ENCODE data around the gene SUGCT. TPM values are rescaled to one million over a fixed set of nuclear protein-coding genes. Genes with fewer than 3 reads are reported as not detected.

SUGCT gene
- polyA plus RNA-seq, 1 experiment = 12.5 TPM

- Histone ChIP-seq H3K9me3 (ENCODE audit: control insufficient read depth, insufficient read depth, low read length) (no peaks in the 10 kb centered on the region), H3K27me3 (ENCODE audit: control insufficient read depth, insufficient read depth, low read length) (no peaks in the 10 kb centered on the region), H3K27ac (ENCODE audit: low read depth, low read length) (no peak overlapping the region), H3K4me3 (ENCODE audit: low read depth, low read length) (no peak overlapping the region)
- TF ChIP-seq, protein P1, sequence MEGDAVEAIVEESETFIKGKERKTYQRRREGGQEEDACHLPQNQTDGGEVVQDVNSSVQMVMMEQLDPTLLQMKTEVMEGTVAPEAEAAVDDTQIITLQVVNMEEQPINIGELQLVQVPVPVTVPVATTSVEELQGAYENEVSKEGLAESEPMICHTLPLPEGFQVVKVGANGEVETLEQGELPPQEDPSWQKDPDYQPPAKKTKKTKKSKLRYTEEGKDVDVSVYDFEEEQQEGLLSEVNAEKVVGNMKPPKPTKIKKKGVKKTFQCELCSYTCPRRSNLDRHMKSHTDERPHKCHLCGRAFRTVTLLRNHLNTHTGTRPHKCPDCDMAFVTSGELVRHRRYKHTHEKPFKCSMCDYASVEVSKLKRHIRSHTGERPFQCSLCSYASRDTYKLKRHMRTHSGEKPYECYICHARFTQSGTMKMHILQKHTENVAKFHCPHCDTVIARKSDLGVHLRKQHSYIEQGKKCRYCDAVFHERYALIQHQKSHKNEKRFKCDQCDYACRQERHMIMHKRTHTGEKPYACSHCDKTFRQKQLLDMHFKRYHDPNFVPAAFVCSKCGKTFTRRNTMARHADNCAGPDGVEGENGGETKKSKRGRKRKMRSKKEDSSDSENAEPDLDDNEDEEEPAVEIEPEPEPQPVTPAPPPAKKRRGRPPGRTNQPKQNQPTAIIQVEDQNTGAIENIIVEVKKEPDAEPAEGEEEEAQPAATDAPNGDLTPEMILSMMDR (IDR thresholded peaks at IDR 0.05; ENCODE audit: low read depth, low read length) = no peak
- ChIA-PET POLR2A (no interaction called here), CTCF (no interaction called here)
- no peak for DNase-seq (ENCODE audit: low read depth, low spot score)
These were observed 437.0 kb downstream of the SUGCT start for GRCh38 chr7:40571796-40572195.

DNA sequence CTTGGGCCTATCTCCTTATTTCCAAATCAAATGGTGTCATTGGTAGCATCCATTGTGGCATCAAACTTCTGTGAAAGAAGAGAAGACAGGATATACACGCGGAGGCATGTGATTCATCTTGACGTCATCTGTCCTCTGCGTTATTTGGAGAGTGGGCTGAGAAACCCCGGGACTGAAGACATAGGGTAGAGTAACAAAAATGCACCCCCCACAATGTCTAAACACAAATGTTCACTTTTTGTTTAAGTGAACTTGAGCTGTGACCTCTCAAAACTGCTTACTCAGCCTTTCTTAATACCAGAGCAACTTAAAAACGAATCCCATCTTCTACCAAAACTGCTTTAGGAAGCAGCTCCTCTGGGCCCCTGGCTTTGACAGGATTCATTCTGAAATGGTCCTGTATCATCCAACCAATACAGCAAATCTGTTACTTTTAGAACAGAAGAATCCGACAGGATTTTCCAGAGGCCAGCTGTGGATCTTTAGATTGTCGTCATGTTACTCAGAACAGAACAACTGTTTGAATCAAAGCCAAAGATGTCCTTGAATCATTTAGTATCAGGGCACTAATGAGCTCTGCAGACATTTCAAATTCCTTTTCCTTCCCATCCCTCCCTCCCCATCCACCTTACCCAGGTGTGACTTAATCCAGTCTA lies 438.1 kb downstream of the SUGCT start:
- Histone ChIP-seq H3K9me3 (ENCODE audit: control insufficient read depth, insufficient read depth, low read length) (no peaks in the 10 kb centered on the region), H3K4me3 (ENCODE audit: low read depth, low read length) (no peak overlapping the region), H3K27ac (ENCODE audit: low read depth, low read length) (no peak overlapping the region), H3K27me3 (ENCODE audit: control insufficient read depth, insufficient read depth, low read length) (no peaks in the 10 kb centered on the region)
- ChIA-PET POLR2A (interaction anchor here (0.5 kb wide), 1 partner anchor 104 kb away, joined by 3 read pairs; no protein-coding TSS in a partner anchor), CTCF (interaction anchor here (0.8 to 1.4 kb wide), 5 partner anchors 31 to 1124 kb away, joined by 3 to 5 read pairs (median 4); no protein-coding TSS in a partner anchor)
- TF ChIP-seq, protein P1 (IDR thresholded peaks at IDR 0.05; ENCODE audit: low read depth, low read length) = no peak
- DNase-seq (ENCODE audit: low read depth, low spot score) = peak; percentile 65

DNA sequence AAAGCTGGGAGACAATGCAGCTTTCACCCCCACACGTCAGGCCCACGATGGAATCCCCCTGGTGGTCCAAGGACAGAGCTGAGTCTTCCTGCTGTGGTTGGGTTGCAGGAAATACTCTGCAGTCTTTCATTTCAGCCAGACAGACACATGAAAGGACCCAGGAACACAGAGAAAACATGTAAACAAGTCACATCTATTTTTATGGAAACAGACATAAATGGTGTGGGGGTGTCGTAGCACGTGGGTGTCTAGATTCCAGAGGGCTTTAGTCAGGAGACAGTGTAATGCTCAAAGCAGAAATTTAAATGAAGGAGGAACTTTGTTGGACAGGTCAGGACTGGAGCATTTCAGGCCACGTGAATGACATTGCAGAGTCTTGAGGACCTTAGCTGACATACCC lies 444.6 kb downstream of the SUGCT start:
- POLR2A ChIA-PET = no interaction called here

DNA sequence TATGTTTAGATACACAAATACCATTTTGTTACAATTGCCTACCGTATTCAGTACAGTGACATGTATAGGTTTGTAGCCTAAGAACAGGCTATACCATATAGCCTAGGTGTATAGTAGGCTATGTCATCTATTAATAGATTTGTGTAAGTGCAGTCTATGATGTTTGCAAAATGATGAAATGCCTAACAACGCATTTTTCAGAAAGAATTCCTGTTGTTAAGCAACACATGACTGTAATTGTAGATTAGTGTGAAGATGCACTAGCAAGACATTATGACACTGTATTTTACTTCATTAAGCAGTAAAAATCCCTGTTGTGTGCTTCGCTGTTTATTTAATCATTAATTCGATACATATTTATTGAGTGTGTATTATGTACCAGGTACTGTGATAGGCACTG lies 446.0 kb downstream of the SUGCT start:
- H3K4me3 ChIP-seq (ENCODE audit: low read depth, low read length) = no peak overlapping the region
- no peaks in the 10 kb centered on the region for H3K27me3 ChIP-seq (ENCODE audit: control insufficient read depth, insufficient read depth, low read length)
- no peak for DNase-seq (ENCODE audit: low read depth, low spot score)
- TF ChIP-seq, protein P1 (IDR thresholded peaks at IDR 0.05; ENCODE audit: low read depth, low read length) = no peak
- no peaks in the 10 kb centered on the region for H3K9me3 ChIP-seq (ENCODE audit: control insufficient read depth, insufficient read depth, low read length)
- no peak overlapping the region for H3K27ac ChIP-seq (ENCODE audit: low read depth, low read length)
- ChIA-PET POLR2A (no interaction called here), CTCF (no interaction called here)

More for the DNA sequence above, 444.6 kb downstream of the SUGCT start:
- Histone ChIP-seq H3K27me3 (ENCODE audit: control insufficient read depth, insufficient read depth, low read length) (no peaks in the 10 kb centered on the region), H3K27ac (ENCODE audit: low read depth, low read length) (no peak overlapping the region), H3K4me3 (ENCODE audit: low read depth, low read length) (no peak overlapping the region), H3K9me3 (ENCODE audit: control insufficient read depth, insufficient read depth, low read length) (no peaks in the 10 kb centered on the region)
- TF ChIP-seq, protein P1 (IDR thresholded peaks at IDR 0.05; ENCODE audit: low read depth, low read length) = no peak
- no peak for DNase-seq (ENCODE audit: low read depth, low spot score)
- CTCF ChIA-PET = no interaction called here

GRCh38 chr7:40582539-40582938 lies 447.7 kb downstream of the SUGCT start:
- H3K27me3 ChIP-seq (ENCODE audit: control insufficient read depth, insufficient read depth, low read length) = no peaks in the 10 kb centered on the region
- ChIA-PET POLR2A (interaction anchor here (0.5 kb wide), 1 partner anchor 353 kb away, joined by 3 read pairs; no protein-coding TSS in a partner anchor), CTCF (interaction anchor here (0.9 kb wide), 1 partner anchor 23 kb away, joined by 3 read pairs; no protein-coding TSS in a partner anchor)
- TF ChIP-seq, protein P1 (IDR thresholded peaks at IDR 0.05; ENCODE audit: low read depth, low read length) = no peak
- no peak overlapping the region for H3K4me3 ChIP-seq (ENCODE audit: low read depth, low read length)
- no peak overlapping the region for H3K27ac ChIP-seq (ENCODE audit: low read depth, low read length)
- H3K9me3 ChIP-seq (ENCODE audit: control insufficient read depth, insufficient read depth, low read length) = no peaks in the 10 kb centered on the region
- no peak for DNase-seq (ENCODE audit: low read depth, low spot score)

Measured in AG04450 (cell line).